ENCODE data around the gene GNLY. TPM values are rescaled to one million over a fixed set of nuclear protein-coding genes. Genes with fewer than 3 reads are reported as not detected.

Gene GNLY
- total and polyA plus RNA-seq, 2 of the 4 experiments (the other 2 are of a cell fraction): not detected

DNA sequence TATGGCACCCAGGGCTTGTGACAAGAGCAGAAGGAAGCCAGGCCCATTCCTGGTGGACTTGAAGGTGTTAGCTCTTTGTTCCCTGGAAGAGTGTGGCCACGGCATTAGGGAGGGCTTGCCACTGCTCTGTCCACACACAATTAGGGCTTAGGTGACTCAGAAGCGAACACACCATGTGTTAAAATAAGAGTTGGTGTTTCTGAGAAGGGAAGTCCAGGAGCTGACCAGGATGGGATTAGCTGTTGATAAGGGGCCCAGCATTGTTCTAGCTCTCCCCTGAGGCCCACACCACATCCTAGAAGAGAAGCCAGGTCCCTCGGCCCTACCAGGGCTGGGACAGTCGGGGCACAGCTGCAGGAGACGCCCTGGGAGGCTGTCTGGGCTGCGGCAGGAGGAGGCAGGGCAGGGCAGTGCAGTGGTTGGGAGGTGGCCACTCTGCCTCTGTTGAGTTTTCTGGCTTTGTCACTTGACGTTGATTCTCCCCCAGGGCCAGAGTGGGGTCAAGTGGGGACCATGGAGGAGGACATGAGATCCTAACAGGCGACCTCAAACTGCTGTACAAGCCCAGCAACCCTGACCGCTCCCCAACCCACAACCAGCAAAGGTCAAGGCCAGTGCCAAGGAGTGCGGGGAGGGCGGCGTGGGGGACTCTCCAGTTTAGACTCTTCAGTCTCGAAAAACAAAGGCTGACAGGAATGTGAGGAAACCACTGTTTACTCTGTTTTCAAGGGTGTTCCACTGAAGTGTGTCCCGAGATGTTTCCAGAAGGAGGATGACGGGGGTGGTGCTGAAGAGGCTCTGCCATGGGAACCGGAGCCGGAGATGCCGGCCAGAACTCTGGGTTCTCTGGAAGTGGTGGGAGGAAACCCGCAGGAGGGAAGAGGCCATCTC is 16.8 kb downstream of the GNLY start (continued):
- no peak for TF ChIP-seq SMC3 (IDR thresholded peaks at IDR 0.05; ENCODE audit: low read depth, low read length)

DNA sequence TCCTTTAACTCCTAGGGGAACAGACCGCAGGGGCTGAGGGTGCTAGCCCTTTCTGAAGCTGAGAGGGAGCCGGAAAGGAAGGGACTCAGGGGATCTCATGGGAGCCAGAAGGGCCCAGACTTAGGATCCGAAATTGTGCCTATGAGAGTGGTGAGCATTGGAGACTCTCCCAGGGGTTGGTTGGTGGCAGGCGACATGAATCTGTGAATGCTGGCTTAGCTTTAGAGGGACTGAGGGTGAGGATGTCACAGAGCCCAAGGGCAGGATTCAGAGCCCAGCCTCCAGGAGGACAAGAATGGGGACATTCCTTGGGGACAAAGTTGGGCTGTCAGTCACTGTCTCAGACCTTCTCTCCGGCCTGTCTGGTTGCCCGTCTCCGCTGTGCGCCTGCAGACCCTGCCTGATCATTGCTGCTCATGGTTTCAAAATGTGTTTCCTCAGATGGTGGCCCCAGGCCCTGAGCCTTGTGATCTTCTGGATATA is 17.5 kb downstream of the GNLY start:
- in situ Hi-C loops (cut with MboI; ENCODE audit: low sequenced_read_pairs): no loop called here
- Histone ChIP-seq H3K56ac (ENCODE audit: extremely low read depth, insufficient read depth, low read length) (no peak overlapping the region), H2BK5ac (ENCODE audit: low read depth, low read length, poor library complexity, severe bottlenecking) (no peak overlapping the region), H3K27me3 (ENCODE audit: control insufficient read depth, insufficient read depth, low read length) (peaks cover 3% of the 10 kb centered on the region), H2AK9ac (replicated peaks; ENCODE audit: low read depth, low read length, poor library complexity) (no peak overlapping the region), H3K4me3 (ENCODE audit: insufficient read depth, low read depth, low read length) (no peak overlapping the region), H2AFZ (replicated peaks; ENCODE audit: low read length, poor library complexity) (no peak overlapping the region), H3K4ac (ENCODE audit: low read depth, low read length) (0 out of 2 replicates have a peak overlapping the region, but pooled peaks have one; percentile 13), H3K36me3 (ENCODE audit: control insufficient read depth, insufficient read depth, low read length) (no peaks in the 10 kb centered on the region), H4K5ac (ENCODE audit: low read depth, low read length) (no peak overlapping the region), H3K9me3 (ENCODE audit: control insufficient read depth, insufficient read depth, low read length) (no peaks in the 10 kb centered on the region), H2BK120ac (ENCODE audit: low read depth, low read length) (no peak overlapping the region), H3K23ac (ENCODE audit: low read depth, low read length) (no peak overlapping the region), H3K9ac (ENCODE audit: low read depth, low read length) (no peak overlapping the region), H4K91ac (ENCODE audit: insufficient read depth, low read depth, low read length) (no peak overlapping the region), H3K9me1 (ENCODE audit: insufficient read depth, low read length) (no peaks in the 10 kb centered on the region), H2BK15ac (ENCODE audit: low read depth, low read length) (no peak overlapping the region), H2AK5ac (ENCODE audit: low read depth, low read length) (peak overlapping the region; percentile 23; the same call in 1 of the 2 replicates), H2BK20ac (ENCODE audit: low read depth, low read length) (no peak overlapping the region), H3K79me1 (ENCODE audit: low read depth in 1 of 2, low read length in 2 of 2) (no peaks in the 10 kb centered on the region), H3K4me1 (ENCODE audit: control insufficient read depth, insufficient read depth, low read length) (peaks cover 4% of the 10 kb centered on the region; the same call in 1 of the 2 replicates), H3K14ac (replicated peaks; ENCODE audit: low read depth, low read length) (peak overlapping the region; percentile 4; the same call in 1 of the 2 replicates), H4K20me1 (ENCODE audit: insufficient read depth, low read length) (no peaks in the 10 kb centered on the region), H3K18ac (ENCODE audit: low read depth, low read length) (no peak overlapping the region), H4K8ac (ENCODE audit: low read depth in 2 of 2, low read length in 2 of 2) (no peak overlapping the region), H3K27ac (ENCODE audit: insufficient read depth, low read length) (no peak overlapping the region), H3K4me2 (ENCODE audit: low read depth, low read length) (no peak overlapping the region)
- dilution Hi-C loops (cut with HindIII; ENCODE audit: low sequenced_read_pairs, unreplicated experiment): no loop called here
- WGBS, 2 experiments (ENCODE audit: extremely low coverage in 2 of 2, insufficient read length in 1 of 2): 100% methylated on average over 4 of the region's 8 CpGs; no CpG with 5 or more reads in 1 of the 2 experiments
- ATAC-seq (ENCODE audit: low read depth) (no peak), DNase-seq (no peak)
- POLR2A ChIA-PET (ENCODE audit: unreplicated experiment): no interaction called here
- TF ChIP-seq MAZ (IDR thresholded peaks at IDR 0.05; ENCODE audit: borderline replicate concordance, low read depth, low read length) (no peak), RAD21 (IDR thresholded peaks at IDR 0.05; ENCODE audit: low read length) (no peak), BHLHE40 (IDR thresholded peaks at IDR 0.05; ENCODE audit: low read depth, low read length) (no peak), MXI1 (IDR thresholded peaks at IDR 0.05; ENCODE audit: borderline replicate concordance, low read depth, low read length) (no peak), SMC3 (IDR thresholded peaks at IDR 0.05; ENCODE audit: low read depth, low read length) (no peak), RFX5 (IDR thresholded peaks at IDR 0.05; ENCODE audit: low read depth, low read length) (no peak)
- CTCF ChIA-PET: interaction anchor here (1.9 kb wide), 1 partner anchor 33 kb away, joined by 5 read pairs; no protein-coding TSS in a partner anchor
- intact Hi-C loops (cut with micrococcal nuclease): no loop called here
- BruUV-seq (replicated peaks): no TSS peak

Measured in IMR-90 (cell line).